PC-9 (cell line): Measurements from ENCODE around the gene ARHGAP10.

ENCODE experiments used
- CTCF ChIP-seq: fragments of 200-600 bp; sonication (generic); conservative IDR thresholded peaks from 2 replicates; pipeline ENCODE4 v1.6.1; 2017; ENCODE audit warnings: mixed run types, antibody characterized with exemption, mild to moderate bottlenecking, moderate library complexity
- EZH2 ChIP-seq: fragments of 200-600 bp; sonication (generic); IDR thresholded peaks from 2 replicates; pipeline ENCODE4 v1.8.0; 2017; ENCODE audit warnings: antibody characterized with exemption, low read depth

DNA sequence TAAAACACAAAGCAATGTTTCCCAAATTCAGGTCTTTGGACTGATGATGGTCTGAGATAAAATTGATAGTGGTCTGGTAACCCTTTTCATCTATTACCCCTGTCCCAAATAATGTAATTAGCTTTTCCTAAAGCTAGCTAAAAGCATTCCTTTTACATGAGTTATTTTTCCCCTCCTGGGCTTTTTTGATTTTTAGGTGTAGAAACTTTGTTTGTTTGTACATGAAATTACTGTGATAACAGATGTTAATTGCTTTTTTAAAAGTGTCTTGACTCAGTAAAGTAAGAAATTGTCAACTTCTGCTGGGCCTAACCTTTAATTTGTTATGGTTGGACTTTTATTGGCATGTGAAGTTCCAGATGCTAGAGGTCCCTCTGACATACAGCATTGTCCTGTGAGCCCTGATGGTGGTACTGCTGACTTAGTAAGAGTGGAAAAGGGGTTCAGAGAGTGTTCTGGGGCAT lies 145.5 kb downstream of the ARHGAP10 start:
- no peak for TF ChIP-seq EZH2
- TF ChIP-seq CTCF: no peak
